ENCODE results near the gene FLOT2.
"Not testable (repeated sequence)": the region's sequence is repeated elsewhere in the genome, so short reads cannot be mapped to it uniquely, and the experiment has no call there.

The FLOT2 gene

GRCh38 chr17:28895794-28896447, 1.6 kb downstream of the FLOT2 start:
- no peak for DNase-seq (ENCODE audit: low spot score)

- DNase-seq (ENCODE audit: low spot score) = not testable (repeated sequence)
Measured at GRCh38 chr17:28893248-28894183, 4.0 kb downstream of the FLOT2 start.

GRCh38 chr17:28892024-28892423, 5.5 kb downstream of the FLOT2 start:
- DNase-seq (ENCODE audit: low spot score) = no peak

- no peak for DNase-seq (ENCODE audit: low spot score)
Measured at GRCh38 chr17:28891201-28891600, 6.3 kb downstream of the FLOT2 start.

GRCh38 chr17:28889996-28890395, 7.5 kb downstream of the FLOT2 start:
- DNase-seq (ENCODE audit: low spot score) = no peak

GRCh38 chr17:28888832-28889231, 8.7 kb downstream of the FLOT2 start:
- no peak for DNase-seq (ENCODE audit: low spot score)

- no peak for DNase-seq (ENCODE audit: low spot score)
Measured at GRCh38 chr17:28887871-28888471, 9.6 kb downstream of the FLOT2 start.

- DNase-seq (ENCODE audit: low spot score) = no peak
Measured at GRCh38 chr17:28885951-28886350, 11.6 kb downstream of the FLOT2 start.

- DNase-seq (ENCODE audit: low spot score) = no peak
Measured at GRCh38 chr17:28885363-28885762, 12.2 kb downstream of the FLOT2 start.

GRCh38 chr17:28883967-28884702, 13.4 kb downstream of the FLOT2 start:
- DNase-seq (ENCODE audit: low spot score) = no peak

- DNase-seq (ENCODE audit: low spot score) = no peak
Measured at GRCh38 chr17:28882154-28882895, 15.2 kb downstream of the FLOT2 start.

GRCh38 chr17:28881533-28882056, 15.9 kb downstream of the FLOT2 start:
- no peak for DNase-seq (ENCODE audit: low spot score)

GRCh38 chr17:28880572-28880945, 17.0 kb downstream of the FLOT2 start:
- no peak for DNase-seq (ENCODE audit: low spot score)

- no peak for DNase-seq (ENCODE audit: low spot score)
Measured at GRCh38 chr17:28879886-28880571, 17.5 kb downstream of the FLOT2 start.

- DNase-seq (ENCODE audit: low spot score) = no peak
Measured at GRCh38 chr17:28878981-28879380, 18.6 kb downstream of the FLOT2 start.

- no peak for DNase-seq (ENCODE audit: low spot score)
Measured at GRCh38 chr17:28878158-28878910, 19.2 kb downstream of the FLOT2 start.

GRCh38 chr17:28877150-28877711, 20.3 kb downstream of the FLOT2 start:
- DNase-seq (ENCODE audit: low spot score) = not testable (repeated sequence)

- no peak for DNase-seq (ENCODE audit: low spot score)
Measured at GRCh38 chr17:28875848-28876550, 21.5 kb downstream of the FLOT2 start.

GRCh38 chr17:28874750-28875149, 22.8 kb downstream of the FLOT2 start:
- DNase-seq (ENCODE audit: low spot score) = no peak

Data from pons (tissue), 1 donor.